SJCRH30 (cell line): ENCODE data around the gene OR4E2. TPM values are rescaled to one million over a fixed set of nuclear protein-coding genes. Genes with fewer than 3 reads are reported as not detected.
A peak's percentile ranks its signal among the peaks of the same experiment; 100 is the strongest.
"Not testable (repeated sequence)": the region's sequence is repeated elsewhere in the genome, so short reads cannot be mapped to it uniquely, and the experiment has no call there.

Experiments
- DNase-seq, 2 experiments: peaks; one replicate each; pipeline ENCODE4 v3.0.0-alpha.2; 2015 to 2020
- H3K27ac ChIP-seq: fragments of 250-450 bp; sonication (Bioruptor Pico); 2 replicates; pipeline ENCODE4 v1.5.1; 2020; ENCODE audit warnings: mild to moderate bottlenecking, moderate library complexity
- H3K27me3 ChIP-seq: fragments of 250-450 bp; sonication (Bioruptor Pico); 2 replicates; pipeline ENCODE4 v1.5.1; 2020; ENCODE audit warnings: mild to moderate bottlenecking, moderate library complexity
- H3K36me3 ChIP-seq: fragments of 250-450 bp; sonication (Bioruptor Pico); 2 replicates; pipeline ENCODE4 v1.5.1; 2020; ENCODE audit warnings: mild to moderate bottlenecking, moderate library complexity
- H3K4me1 ChIP-seq: fragments of 250-450 bp; sonication (Bioruptor Pico); 2 replicates; pipeline ENCODE4 v1.5.1; 2020; ENCODE audit warnings: mild to moderate bottlenecking, moderate library complexity
- H3K4me3 ChIP-seq: fragments of 250-450 bp; sonication (Bioruptor Pico); 2 replicates; pipeline ENCODE4 v1.5.1; 2020; ENCODE audit warnings: mild to moderate bottlenecking, moderate library complexity
- H3K9me3 ChIP-seq: fragments of 250-450 bp; sonication (Bioruptor Pico); replicated peaks from 2 replicates; pipeline ENCODE4 v1.5.1; 2020; ENCODE audit warnings: mild to moderate bottlenecking, moderate library complexity
- total RNA-seq: library from RNA; depleted of rRNA; stranded (reverse); fragments of >200 nt; shearing (Covaris generic); gene quantifications from 2 replicates; pipeline ENCODE4 v1.2.3, GENCODE V29; 2014

The OR4E2 gene
- total RNA-seq, 1 experiment from 2014 or later: not detected

GRCh38 chr14:21669284-21669683, 15.6 kb downstream of the OR4E2 start:
- H3K36me3 ChIP-seq: no peaks in the 10 kb centered on the region
- H3K4me1 ChIP-seq: no peaks in the 10 kb centered on the region
- H3K4me3 ChIP-seq: no peak overlapping the region
- no peak overlapping the region for H3K27ac ChIP-seq
- no peaks in the 10 kb centered on the region for H3K9me3 ChIP-seq
- H3K27me3 ChIP-seq: no peaks in the 10 kb centered on the region
- no peak for DNase-seq

DNA sequence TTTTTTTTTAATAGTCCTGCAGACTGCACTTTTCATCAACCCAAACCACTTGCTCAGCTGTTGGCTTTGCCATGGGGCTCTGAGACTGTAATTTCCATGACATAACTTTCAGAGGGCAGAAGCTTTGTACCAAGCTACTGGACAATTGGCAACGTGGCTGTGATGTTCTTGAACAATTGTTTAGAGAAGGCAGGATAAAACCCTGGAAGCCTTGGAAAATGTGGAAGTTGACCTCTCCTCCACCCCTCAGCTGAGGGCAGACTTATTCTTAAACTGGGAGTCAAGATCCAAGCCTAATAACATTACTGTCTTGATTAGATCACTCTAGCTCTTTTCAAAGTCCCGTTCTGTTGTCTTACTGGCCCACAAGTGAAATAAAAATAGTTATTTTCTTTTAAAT, 17.7 kb downstream of the OR4E2 start:
- no peaks in the 10 kb centered on the region for H3K27me3 ChIP-seq
- DNase-seq: no peak
- no peaks in the 10 kb centered on the region for H3K36me3 ChIP-seq
- no peaks in the 10 kb centered on the region for H3K9me3 ChIP-seq
- no peak overlapping the region for H3K27ac ChIP-seq
- no peaks in the 10 kb centered on the region for H3K4me1 ChIP-seq
- no peak overlapping the region for H3K4me3 ChIP-seq

- Histone ChIP-seq H3K27me3 (no peaks in the 10 kb centered on the region), H3K9me3 (no peaks in the 10 kb centered on the region), H3K27ac (no peak overlapping the region), H3K36me3 (no peaks in the 10 kb centered on the region), H3K4me1 (no peaks in the 10 kb centered on the region), H3K4me3 (no peak overlapping the region)
- no peak for DNase-seq
Observed at GRCh38 chr14:21672116-21672515, 18.5 kb downstream of the OR4E2 start.

- Histone ChIP-seq H3K4me3 (no peak within 1 kb of the TSS), H3K9me3 (no peaks in the 10 kb centered on the region), H3K27me3 (no peaks in the 10 kb centered on the region), H3K27ac (no peak within 1 kb of the TSS), H3K4me1 (no peaks in the 10 kb centered on the region), H3K36me3 (no peaks in the 10 kb centered on the region)
- no peak for DNase-seq
Observed at GRCh38 chr14:21673718-21674117, 20.1 kb downstream of the OR4E2 start, which contains the start of gene OR4E1. Gene OR4E1 (minus strand): TSS chr14:21673818. CDS start chr14:21670935, 2,883 bp downstream.

GRCh38 chr14:21675566-21675965, 21.9 kb downstream of the OR4E2 start:
- H3K27ac ChIP-seq: no peak overlapping the region
- DNase-seq: no peak
- no peak overlapping the region for H3K4me3 ChIP-seq
- no peaks in the 10 kb centered on the region for H3K4me1 ChIP-seq
- H3K9me3 ChIP-seq: no peaks in the 10 kb centered on the region
- no peaks in the 10 kb centered on the region for H3K36me3 ChIP-seq
- no peaks in the 10 kb centered on the region for H3K27me3 ChIP-seq

DNA sequence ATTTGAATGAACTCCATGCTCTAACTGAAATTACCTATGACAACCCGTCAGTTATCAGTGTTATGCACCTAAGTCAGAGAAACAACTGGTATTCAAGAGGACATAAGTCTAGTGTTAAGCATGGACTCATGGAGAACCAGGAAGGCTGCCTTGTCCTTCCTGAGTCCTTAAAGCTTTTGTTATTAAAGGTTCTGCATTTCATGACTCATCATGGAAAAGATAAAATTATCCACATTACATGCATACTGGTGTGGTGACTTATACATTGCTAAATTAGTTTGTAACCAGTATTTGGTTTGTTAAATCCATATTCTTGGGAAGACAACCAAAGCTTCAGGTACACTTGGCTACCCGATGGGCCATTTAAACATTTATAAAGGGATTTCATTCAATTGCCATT, 26.4 kb downstream of the OR4E2 start:
- no peak for DNase-seq
- Histone ChIP-seq H3K4me1 (no peaks in the 10 kb centered on the region), H3K27me3 (no peaks in the 10 kb centered on the region), H3K9me3 (no peaks in the 10 kb centered on the region), H3K4me3 (no peak overlapping the region), H3K27ac (no peak overlapping the region), H3K36me3 (no peaks in the 10 kb centered on the region)

DNA sequence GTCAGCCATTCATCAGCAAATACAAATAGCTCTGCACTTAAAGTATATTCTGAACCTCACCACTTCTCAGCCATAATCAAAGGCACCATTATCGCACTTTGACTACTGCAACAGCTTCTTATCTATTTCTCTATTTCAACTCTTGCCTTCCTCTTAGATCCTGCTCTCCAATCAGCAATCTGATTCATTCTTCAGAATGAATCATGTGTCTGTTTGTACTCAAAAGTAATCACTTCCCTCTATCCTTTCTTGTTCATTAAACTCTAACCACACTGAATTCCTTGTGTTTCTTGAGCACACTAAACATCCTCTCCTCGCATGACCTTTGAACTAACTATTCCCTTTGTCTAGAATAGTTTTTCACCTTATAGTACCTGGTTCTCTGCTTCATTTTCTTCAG, 32.8 kb downstream of the OR4E2 start:
- H3K36me3 ChIP-seq: no peaks in the 10 kb centered on the region
- no peaks in the 10 kb centered on the region for H3K27me3 ChIP-seq
- no peak for DNase-seq
- H3K4me1 ChIP-seq: no peaks in the 10 kb centered on the region
- H3K27ac ChIP-seq: no peak overlapping the region
- no peak overlapping the region for H3K4me3 ChIP-seq
- H3K9me3 ChIP-seq: no peaks in the 10 kb centered on the region

GRCh38 chr14:21694425-21694824, 40.8 kb downstream of the OR4E2 start:
- Histone ChIP-seq H3K4me1 (no peaks in the 10 kb centered on the region), H3K27me3 (no peaks in the 10 kb centered on the region), H3K9me3 (no peaks in the 10 kb centered on the region), H3K4me3 (no peak overlapping the region), H3K27ac (no peak overlapping the region), H3K36me3 (no peaks in the 10 kb centered on the region)
- DNase-seq: no peak

GRCh38 chr14:21697662-21698061, 44.0 kb downstream of the OR4E2 start:
- H3K4me1 ChIP-seq, H3K9me3 ChIP-seq, H3K4me3 ChIP-seq, DNase-seq, H3K36me3 ChIP-seq, H3K27ac ChIP-seq, H3K27me3 ChIP-seq: not testable (repeated sequence)

DNA sequence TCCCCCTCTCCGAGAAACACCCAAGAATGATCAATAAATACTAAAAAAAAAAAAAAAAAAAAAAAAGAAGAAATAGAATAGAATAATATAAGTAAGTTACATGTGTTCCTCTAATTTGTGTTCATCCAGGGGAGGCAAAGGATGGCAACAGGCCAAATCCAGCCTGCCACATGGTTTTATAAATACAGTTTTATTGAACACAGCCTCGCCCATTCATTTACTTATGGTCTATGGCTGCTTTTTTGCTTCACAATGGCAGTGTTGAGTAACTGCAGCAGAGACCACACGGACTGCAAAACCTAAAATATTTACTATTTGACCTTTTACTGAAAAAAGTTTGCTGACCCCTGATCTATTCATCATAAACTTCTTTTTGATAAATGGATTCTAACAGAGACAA, 44.9 kb downstream of the OR4E2 start:
- H3K4me1 ChIP-seq, H3K27ac ChIP-seq, H3K9me3 ChIP-seq, H3K27me3 ChIP-seq, H3K36me3 ChIP-seq, H3K4me3 ChIP-seq, DNase-seq: not testable (repeated sequence)

DNA sequence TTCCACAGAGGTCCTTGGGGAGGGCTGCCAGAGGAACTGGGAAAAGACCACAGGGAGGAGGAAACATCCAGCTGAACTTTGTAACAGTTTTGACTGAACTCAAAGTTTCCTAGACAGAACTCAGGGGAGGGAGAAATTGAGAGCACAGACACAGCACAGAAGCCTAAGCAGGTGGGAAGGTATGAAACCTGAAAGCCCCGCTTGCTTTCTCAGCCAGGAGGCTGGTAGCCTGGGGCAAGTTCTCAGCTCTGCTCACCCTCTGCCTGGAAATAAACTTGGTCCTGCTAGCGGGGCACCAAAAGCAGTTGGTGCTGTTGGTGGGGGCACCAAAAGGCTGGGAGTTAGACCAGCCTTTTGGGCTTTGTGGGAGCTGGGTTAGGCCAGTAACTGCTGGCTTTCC, 45.9 kb downstream of the OR4E2 start:
- no peaks in the 10 kb centered on the region for H3K9me3 ChIP-seq
- no peak for DNase-seq

DNA sequence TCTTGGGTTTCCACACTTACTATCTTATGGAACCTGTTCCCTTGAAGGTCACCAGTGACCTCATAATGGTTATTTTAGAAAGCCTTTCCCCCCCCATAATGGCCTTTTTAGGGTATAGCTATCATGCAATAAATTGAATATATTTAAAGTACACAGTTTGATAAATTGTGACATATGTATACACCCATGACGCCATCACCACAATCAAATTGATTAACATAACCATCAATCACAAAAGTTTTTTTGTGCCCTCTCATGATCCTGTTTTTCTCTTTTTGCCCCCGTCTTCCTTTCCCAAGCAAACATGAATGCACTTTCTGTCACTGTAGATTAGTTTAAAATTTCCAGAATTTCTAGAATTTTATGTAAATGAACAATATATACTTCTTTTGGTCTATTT, 48.7 kb downstream of the OR4E2 start:
- no peaks in the 10 kb centered on the region for H3K9me3 ChIP-seq
- no peak overlapping the region for H3K27ac ChIP-seq
- no peaks in the 10 kb centered on the region for H3K36me3 ChIP-seq
- H3K4me3 ChIP-seq: no peak overlapping the region
- no peaks in the 10 kb centered on the region for H3K4me1 ChIP-seq
- no peak for DNase-seq
- H3K27me3 ChIP-seq: no peaks in the 10 kb centered on the region

More for the DNA sequence above, 45.9 kb downstream of the OR4E2 start:
- no peak overlapping the region for H3K4me3 ChIP-seq
- no peaks in the 10 kb centered on the region for H3K36me3 ChIP-seq
- H3K27me3 ChIP-seq: no peaks in the 10 kb centered on the region
- H3K27ac ChIP-seq: no peak overlapping the region
- no peaks in the 10 kb centered on the region for H3K4me1 ChIP-seq

GRCh38 chr14:21703357-21704326, 50.0 kb downstream of the OR4E2 start:
- Histone ChIP-seq H3K9me3 (no peaks in the 10 kb centered on the region), H3K27me3 (no peaks in the 10 kb centered on the region), H3K4me1 (no peaks in the 10 kb centered on the region), H3K36me3 (no peaks in the 10 kb centered on the region), H3K27ac (no peak overlapping the region), H3K4me3 (no peak overlapping the region)
- no peak for DNase-seq

DNA sequence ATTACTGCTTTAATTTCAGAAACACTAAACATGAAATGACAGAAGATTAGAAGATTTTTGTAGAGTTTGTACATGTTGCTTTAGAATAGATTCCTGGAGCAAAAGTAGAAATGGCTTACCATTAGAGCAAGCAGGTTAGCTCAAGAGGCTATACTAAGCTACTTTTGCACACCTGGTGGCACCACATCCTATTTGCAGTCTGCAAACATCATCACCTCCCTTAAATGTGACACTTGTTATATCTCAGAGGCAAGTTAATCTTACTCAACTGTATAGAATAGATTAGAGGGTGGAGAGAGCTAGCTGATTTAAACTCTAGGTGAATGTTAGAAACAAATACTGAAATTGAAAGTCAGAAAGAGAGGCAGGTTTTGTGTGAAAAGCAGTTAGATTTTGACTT, 50.7 kb downstream of the OR4E2 start:
- no peak for DNase-seq
- no peak overlapping the region for H3K4me3 ChIP-seq
- H3K36me3 ChIP-seq: no peaks in the 10 kb centered on the region
- no peaks in the 10 kb centered on the region for H3K27me3 ChIP-seq
- no peak overlapping the region for H3K27ac ChIP-seq
- H3K4me1 ChIP-seq: no peaks in the 10 kb centered on the region
- H3K9me3 ChIP-seq: no peaks in the 10 kb centered on the region

DNA sequence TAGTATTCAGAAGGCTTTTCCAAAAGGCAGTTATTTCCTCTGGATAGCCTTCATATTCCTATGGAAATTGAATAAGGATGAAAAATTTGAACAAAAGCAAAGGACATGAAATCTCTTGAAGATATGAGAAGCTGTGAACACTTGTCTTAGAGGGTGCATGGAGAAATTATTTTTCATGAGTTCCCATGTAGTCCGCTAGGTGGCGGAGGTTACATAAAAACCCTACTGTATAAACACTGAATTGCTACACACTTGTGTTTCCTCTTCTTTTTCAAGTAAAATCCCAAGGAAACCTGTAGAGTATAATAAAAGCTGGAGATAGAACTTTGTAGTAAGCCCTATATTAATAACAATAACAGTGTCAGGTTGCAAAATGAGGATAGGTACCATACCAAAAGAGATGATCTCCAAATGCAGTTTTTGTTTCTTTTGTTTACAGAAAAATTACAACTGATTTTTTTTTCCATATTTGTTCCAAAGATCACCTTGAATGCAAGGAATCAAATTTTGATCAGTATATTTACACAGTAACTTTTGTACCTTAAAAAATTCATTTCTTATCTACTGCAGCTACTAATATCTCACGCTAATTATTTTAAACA, 57.8 kb downstream of the OR4E2 start:
- Histone ChIP-seq H3K27me3 (no peaks in the 10 kb centered on the region), H3K4me1 (no peaks in the 10 kb centered on the region), H3K9me3 (no peaks in the 10 kb centered on the region), H3K4me3 (no peak overlapping the region), H3K36me3 (no peaks in the 10 kb centered on the region), H3K27ac (no peak overlapping the region)
- DNase-seq: peak; percentile 4 to 54
